HG03378 (cell line): ENCODE measurements around the gene DNM3.

Source experiments
- ATAC-seq: cut with Tn5 transposase; IDR thresholded peaks from one replicate; pipeline ENCODE4 v1.9.1; 2021; ENCODE audit warnings: mild to moderate bottlenecking, moderate library complexity; ENCODE audit not compliant: unreplicated experiment

The DNM3 gene

GRCh38 chr1:172399756-172400721 is 558.7 kb downstream of the DNM3 start:
- ATAC-seq: no peak

GRCh38 chr1:172400722-172401105 is 559.4 kb downstream of the DNM3 start:
- no peak for ATAC-seq

GRCh38 chr1:172401477-172401876 is 560.2 kb downstream of the DNM3 start:
- no peak for ATAC-seq

GRCh38 chr1:172401892-172402291 is 560.6 kb downstream of the DNM3 start:
- no peak for ATAC-seq

GRCh38 chr1:172402878-172403569 is 561.7 kb downstream of the DNM3 start:
- ATAC-seq: no peak

- ATAC-seq: no peak
These were observed 562.8 kb downstream of the DNM3 start for GRCh38 chr1:172404121-172404520.

GRCh38 chr1:172405912-172406311 is 564.6 kb downstream of the DNM3 start:
- ATAC-seq: no peak

GRCh38 chr1:172406968-172407367 is 565.7 kb downstream of the DNM3 start:
- no peak for ATAC-seq

- ATAC-seq: no peak
These were observed 567.7 kb downstream of the DNM3 start for GRCh38 chr1:172408958-172409357.

GRCh38 chr1:172410027-172410426 is 568.7 kb downstream of the DNM3 start:
- ATAC-seq: no peak

GRCh38 chr1:172411791-172412338 is 570.6 kb downstream of the DNM3 start:
- no peak for ATAC-seq

- ATAC-seq: no peak
These were observed 573.0 kb downstream of the DNM3 start for GRCh38 chr1:172414331-172414730.

GRCh38 chr1:172416496-172417035 is 575.3 kb downstream of the DNM3 start:
- ATAC-seq: no peak

GRCh38 chr1:172417557-172417956 is 576.3 kb downstream of the DNM3 start:
- no peak for ATAC-seq

- no peak for ATAC-seq
These were observed 579.1 kb downstream of the DNM3 start, which contains the start of gene C1orf105 for GRCh38 chr1:172420385-172420784. C1orf105 (plus strand) TSS chr1:172420685; CDS start chr1:172420886, 201 bp downstream.

- ATAC-seq: no peak
These were observed 580.8 kb downstream of the DNM3 start for GRCh38 chr1:172421974-172422604.

- no peak for ATAC-seq
These were observed 582.0 kb downstream of the DNM3 start for GRCh38 chr1:172423336-172423735.

GRCh38 chr1:172425339-172425738 is 584.0 kb downstream of the DNM3 start:
- ATAC-seq: no peak

GRCh38 chr1:172427191-172427590 is 585.9 kb downstream of the DNM3 start:
- ATAC-seq: no peak

GRCh38 chr1:172429331-172430127 is 588.2 kb downstream of the DNM3 start:
- ATAC-seq: no peak
